Measurements from ENCODE around the gene ATG10. TPM values are rescaled to one million over a fixed set of nuclear protein-coding genes. Genes with fewer than 3 reads are reported as not detected.

The ATG10 gene
- total and polyA plus RNA-seq, 2 experiments from 2014 or later, result 12.5 to 17.7 TPM

GRCh38 chr5:82164977-82165713 lies 193.3 kb downstream of the ATG10 start:
- H3F3A ChIP-seq (replicated peaks; ENCODE audit: low read depth), result no peaks in the 10 kb centered on the region
- H3K27ac ChIP-seq (ENCODE audit: low read depth), result peak overlapping the region; percentile 18; the same call in 1 of the 2 replicates
- TF ChIP-seq, protein P1, sequence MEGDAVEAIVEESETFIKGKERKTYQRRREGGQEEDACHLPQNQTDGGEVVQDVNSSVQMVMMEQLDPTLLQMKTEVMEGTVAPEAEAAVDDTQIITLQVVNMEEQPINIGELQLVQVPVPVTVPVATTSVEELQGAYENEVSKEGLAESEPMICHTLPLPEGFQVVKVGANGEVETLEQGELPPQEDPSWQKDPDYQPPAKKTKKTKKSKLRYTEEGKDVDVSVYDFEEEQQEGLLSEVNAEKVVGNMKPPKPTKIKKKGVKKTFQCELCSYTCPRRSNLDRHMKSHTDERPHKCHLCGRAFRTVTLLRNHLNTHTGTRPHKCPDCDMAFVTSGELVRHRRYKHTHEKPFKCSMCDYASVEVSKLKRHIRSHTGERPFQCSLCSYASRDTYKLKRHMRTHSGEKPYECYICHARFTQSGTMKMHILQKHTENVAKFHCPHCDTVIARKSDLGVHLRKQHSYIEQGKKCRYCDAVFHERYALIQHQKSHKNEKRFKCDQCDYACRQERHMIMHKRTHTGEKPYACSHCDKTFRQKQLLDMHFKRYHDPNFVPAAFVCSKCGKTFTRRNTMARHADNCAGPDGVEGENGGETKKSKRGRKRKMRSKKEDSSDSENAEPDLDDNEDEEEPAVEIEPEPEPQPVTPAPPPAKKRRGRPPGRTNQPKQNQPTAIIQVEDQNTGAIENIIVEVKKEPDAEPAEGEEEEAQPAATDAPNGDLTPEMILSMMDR (conservative IDR thresholded peaks at IDR 0.05; ENCODE audit: low read depth in 2 of 2), result peak in 1 of 2 experiments; percentile 30; a peak in 2 of 4 replicates
- TF ChIP-seq JUNB (IDR thresholded peaks at IDR 0.05; ENCODE audit: unreplicated experiment) (no peak), CREB1 (CRISPR knock-in tag; IDR thresholded peaks at IDR 0.05; ENCODE audit: low read depth) (no peak), NANOG (IDR thresholded peaks at IDR 0.05; ENCODE audit: borderline replicate concordance) (no peak)
- Mint-ChIP-seq H3K9me3 (no peaks in the 10 kb centered on the region), H3K4me3 (no peak overlapping the region), H3K36me3 (ENCODE audit: low read depth) (no peaks in the 10 kb centered on the region), H3K4me1 (peaks cover 38% of the 10 kb centered on the region), H3K27ac (peak overlapping the region; percentile 51; the same call in 1 of the 2 replicates), H3K27me3 (ENCODE audit: insufficient read depth, low read depth, poor library complexity) (no peaks in the 10 kb centered on the region)
- H3K36me3 ChIP-seq (ENCODE audit: insufficient read depth), result no peaks in the 10 kb centered on the region
- H3K4me2 ChIP-seq, result peak overlapping the region; percentile 29; the same call in 1 of the 2 replicates
- H2AFZ ChIP-seq, result no peak overlapping the region
- H3K27me3 ChIP-seq (ENCODE audit: insufficient read depth), result no peaks in the 10 kb centered on the region
- H4K20me1 ChIP-seq (replicated peaks; ENCODE audit: insufficient read depth), result no peaks in the 10 kb centered on the region
- ATAC-seq (peak; percentile 85), DNase-seq (ENCODE audit: low spot score) (peak; percentile 53)
- peaks cover 50% of the 10 kb centered on the region for H3K4me1 ChIP-seq (ENCODE audit: insufficient read depth)
- no peaks in the 10 kb centered on the region; the same call in 1 of the 2 replicates for H3K9me2 ChIP-seq (ENCODE audit: insufficient read depth)
- no peaks in the 10 kb centered on the region for H3K79me2 ChIP-seq (replicated peaks; ENCODE audit: insufficient read depth)
- no peak overlapping the region for H3K4me3 ChIP-seq

- no peaks in the 10 kb centered on the region for H3K36me3 ChIP-seq (ENCODE audit: insufficient read depth)
- 0 out of 2 replicates have a peak overlapping the region, but pooled peaks have one; percentile 2 for H3K4me2 ChIP-seq
- no peaks in the 10 kb centered on the region for H3K36me3 Mint-ChIP-seq (ENCODE audit: low read depth)
- DNase-seq (ENCODE audit: low spot score) (peak; percentile 79), ATAC-seq (peak; percentile 97)
- no peaks in the 10 kb centered on the region; the same call in 1 of the 2 replicates for H3K9me2 ChIP-seq (ENCODE audit: insufficient read depth)
- H3F3A ChIP-seq (replicated peaks; ENCODE audit: low read depth), result no peaks in the 10 kb centered on the region
- H3K27me3 ChIP-seq (ENCODE audit: insufficient read depth), result no peaks in the 10 kb centered on the region
- H3K9me3 Mint-ChIP-seq, result no peaks in the 10 kb centered on the region
- H3K4me1 ChIP-seq (ENCODE audit: insufficient read depth), result peaks cover 50% of the 10 kb centered on the region
- peaks cover 38% of the 10 kb centered on the region for H3K4me1 Mint-ChIP-seq
- H3K27ac ChIP-seq (ENCODE audit: low read depth), result no peak overlapping the region; the same call in 1 of the 2 replicates
- H3K4me3 Mint-ChIP-seq, result no peak overlapping the region
- H3K27me3 Mint-ChIP-seq (ENCODE audit: insufficient read depth, low read depth, poor library complexity), result no peaks in the 10 kb centered on the region
- H2AFZ ChIP-seq, result no peak overlapping the region
- H3K4me3 ChIP-seq, result no peak overlapping the region
- H3K27ac Mint-ChIP-seq, result peak overlapping the region; percentile 58
- H3K79me2 ChIP-seq (replicated peaks; ENCODE audit: insufficient read depth), result no peaks in the 10 kb centered on the region
- H4K20me1 ChIP-seq (replicated peaks; ENCODE audit: insufficient read depth), result no peaks in the 10 kb centered on the region
- TF ChIP-seq, protein P1 (conservative IDR thresholded peaks at IDR 0.05; ENCODE audit: low read depth in 2 of 2), result peak; percentile 76 to 86
- TF ChIP-seq STAT1 (IDR thresholded peaks at IDR 0.05; ENCODE audit: unreplicated experiment), result no peak
Observed at GRCh38 chr5:82165740-82166530, 194.1 kb downstream of the ATG10 start.
